Mucosa of stomach (tissue), 1 donor: ENCODE data around the gene SLC6A4.

Experiments used
- H3K27me3 ChIP-seq: one replicate; pipeline ENCODE4 v1.7.0; 2013; ENCODE audit warnings: mild to moderate bottlenecking, low read length; ENCODE audit not compliant: control insufficient read depth, insufficient read depth
- H3K36me3 ChIP-seq: one replicate; pipeline ENCODE4 v1.7.0; 2013; ENCODE audit warnings: low read length; ENCODE audit not compliant: control insufficient read depth, insufficient read depth
- H3K4me1 ChIP-seq: one replicate; pipeline ENCODE4 v1.7.0; 2013; ENCODE audit warnings: mild to moderate bottlenecking, low read length; ENCODE audit not compliant: control insufficient read depth, insufficient read depth
- H3K4me3 ChIP-seq: one replicate; pipeline ENCODE4 v1.7.0; 2013; ENCODE audit warnings: low read length
- H3K9ac ChIP-seq: one replicate; pipeline ENCODE4 v1.7.0; 2013; ENCODE audit warnings: mild to moderate bottlenecking, low read length, moderate library complexity
- H3K9me3 ChIP-seq: one replicate; pipeline ENCODE4 v1.7.0; 2013; ENCODE audit warnings: mild to moderate bottlenecking, low read length, moderate library complexity; ENCODE audit not compliant: control insufficient read depth
- donor health status: Pancreatic carcinoma.

Gene SLC6A4

GRCh38 chr17:30235386-30236296, at the start of gene SLC6A4:
TSS of gene SLC6A4 (minus strand) at chr17:30235697. CDS start at chr17:30221958, 13,739 bp downstream.
- Histone ChIP-seq H3K9ac (no peak within 1 kb of the TSS), H3K27me3 (peaks cover 68% of the 10 kb centered on the region), H3K4me1 (peaks cover 34% of the 10 kb centered on the region), H3K9me3 (no peaks in the 10 kb centered on the region), H3K4me3 (peak within 1 kb of the TSS; percentile 25), H3K36me3 (no peaks in the 10 kb centered on the region)

- H3K27me3 ChIP-seq = no peaks in the 10 kb centered on the region
- no peak overlapping the region for H3K4me3 ChIP-seq
- H3K9me3 ChIP-seq = no peaks in the 10 kb centered on the region
- no peak overlapping the region for H3K9ac ChIP-seq
- H3K4me1 ChIP-seq = no peaks in the 10 kb centered on the region
- H3K36me3 ChIP-seq = peaks cover 2% of the 10 kb centered on the region
These were observed 43.7 kb upstream of the SLC6A4 start for GRCh38 chr17:30279156-30279555.

- no peaks in the 10 kb centered on the region for H3K36me3 ChIP-seq
- no peaks in the 10 kb centered on the region for H3K9me3 ChIP-seq
- H3K27me3 ChIP-seq = no peaks in the 10 kb centered on the region
- H3K4me1 ChIP-seq = no peaks in the 10 kb centered on the region
- no peak overlapping the region for H3K9ac ChIP-seq
- no peak overlapping the region for H3K4me3 ChIP-seq
These were observed 42.5 kb upstream of the SLC6A4 start for GRCh38 chr17:30278032-30278431.

GRCh38 chr17:30275911-30276310, 40.4 kb upstream of the SLC6A4 start:
- no peaks in the 10 kb centered on the region for H3K27me3 ChIP-seq
- no peaks in the 10 kb centered on the region for H3K4me1 ChIP-seq
- H3K36me3 ChIP-seq = no peaks in the 10 kb centered on the region
- H3K4me3 ChIP-seq = no peak overlapping the region
- H3K9me3 ChIP-seq = no peaks in the 10 kb centered on the region
- H3K9ac ChIP-seq = no peak overlapping the region

- Histone ChIP-seq H3K4me3 (no peak overlapping the region), H3K4me1 (no peaks in the 10 kb centered on the region), H3K36me3 (no peaks in the 10 kb centered on the region), H3K9me3 (no peaks in the 10 kb centered on the region), H3K9ac (no peak overlapping the region), H3K27me3 (no peaks in the 10 kb centered on the region)
These were observed 39.4 kb upstream of the SLC6A4 start for GRCh38 chr17:30274887-30275286.

- H3K4me1 ChIP-seq = no peaks in the 10 kb centered on the region
- H3K9ac ChIP-seq = no peak overlapping the region
- H3K36me3 ChIP-seq = no peaks in the 10 kb centered on the region
- no peaks in the 10 kb centered on the region for H3K27me3 ChIP-seq
- H3K9me3 ChIP-seq = no peaks in the 10 kb centered on the region
- no peak overlapping the region for H3K4me3 ChIP-seq
These were observed 37.9 kb upstream of the SLC6A4 start for GRCh38 chr17:30273373-30273772.

GRCh38 chr17:30271102-30271501, 35.6 kb upstream of the SLC6A4 start:
- Histone ChIP-seq H3K4me1 (no peaks in the 10 kb centered on the region), H3K9me3 (no peaks in the 10 kb centered on the region), H3K4me3 (no peak overlapping the region), H3K9ac (no peak overlapping the region), H3K27me3 (no peaks in the 10 kb centered on the region), H3K36me3 (peaks cover 4% of the 10 kb centered on the region)

- peaks cover 4% of the 10 kb centered on the region for H3K36me3 ChIP-seq
- no peaks in the 10 kb centered on the region for H3K9me3 ChIP-seq
- no peaks in the 10 kb centered on the region for H3K27me3 ChIP-seq
- H3K4me1 ChIP-seq = peaks cover 6% of the 10 kb centered on the region
- H3K9ac ChIP-seq = no peak overlapping the region
- H3K4me3 ChIP-seq = no peak overlapping the region
These were observed 32.1 kb upstream of the SLC6A4 start for GRCh38 chr17:30267625-30268024.

GRCh38 chr17:30263552-30264333, 28.2 kb upstream of the SLC6A4 start:
- H3K9ac ChIP-seq = no peak overlapping the region
- no peaks in the 10 kb centered on the region for H3K9me3 ChIP-seq
- no peak overlapping the region for H3K4me3 ChIP-seq
- peaks cover 6% of the 10 kb centered on the region for H3K4me1 ChIP-seq
- H3K27me3 ChIP-seq = no peaks in the 10 kb centered on the region
- H3K36me3 ChIP-seq = peaks cover 4% of the 10 kb centered on the region

GRCh38 chr17:30256756-30257506, 21.4 kb upstream of the SLC6A4 start:
- H3K36me3 ChIP-seq = no peaks in the 10 kb centered on the region
- H3K9me3 ChIP-seq = no peaks in the 10 kb centered on the region
- no peaks in the 10 kb centered on the region for H3K4me1 ChIP-seq
- H3K4me3 ChIP-seq = no peak overlapping the region
- no peak overlapping the region for H3K9ac ChIP-seq
- no peaks in the 10 kb centered on the region for H3K27me3 ChIP-seq

- Histone ChIP-seq H3K4me3 (no peak overlapping the region), H3K9ac (no peak overlapping the region), H3K36me3 (no peaks in the 10 kb centered on the region), H3K9me3 (no peaks in the 10 kb centered on the region), H3K4me1 (no peaks in the 10 kb centered on the region), H3K27me3 (no peaks in the 10 kb centered on the region)
These were observed 18.7 kb upstream of the SLC6A4 start for GRCh38 chr17:30254150-30254549.
